Neutrophil (primary cell): ENCODE measurements around the gene B3GNT2.
A peak's percentile ranks its signal among the peaks of the same experiment; 100 is the strongest.

ENCODE experiments used
- H3K27ac ChIP-seq: fragments of 200-600 bp; sonication (generic); 2 replicates; pipeline ENCODE4 v1.5.1; 2016; ENCODE audit warnings: mild to moderate bottlenecking, moderate library complexity
- H3K27me3 ChIP-seq: fragments of 200-600 bp; sonication (generic); 2 replicates; pipeline ENCODE4 v1.6.0; 2016; ENCODE audit warnings: mild to moderate bottlenecking
- H3K36me3 ChIP-seq: fragments of 200-600 bp; sonication (generic); 2 replicates; pipeline ENCODE4 v1.5.1; 2017
- H3K4me1 ChIP-seq, 2 experiments: fragments of 200-600 bp in 1 of 2; sonication (generic) in 1 of 2; 1 replicate in 1 of 2; 2 replicates in 1 of 2; pipeline versions ENCODE4 v1.5.1 to v1.6.1; 2013 to 2016; ENCODE audit warnings: low read depth in 1 of 2, low read length in 1 of 2, mild to moderate bottlenecking in 1 of 2, moderate library complexity in 1 of 2; ENCODE audit not compliant: control insufficient read depth in 1 of 2, insufficient read depth in 1 of 2
- H3K4me3 ChIP-seq, 2 experiments: fragments of 200-600 bp in 1 of 2; sonication (generic) in 1 of 2; 1 replicate in 1 of 2; 2 replicates in 1 of 2; pipeline ENCODE4 v1.5.1; 2013 to 2016; ENCODE audit warnings: low read depth in 1 of 2, low read length in 1 of 2, mild to moderate bottlenecking in 1 of 2, moderate library complexity in 1 of 2
- H3K9me3 ChIP-seq: fragments of 200-600 bp; sonication (generic); 2 replicates; pipeline ENCODE4 v1.5.1; 2016
- TF ChIP-seq, protein P1 (sequence below): fragments of 200-600 bp; sonication (generic); IDR thresholded peaks from 2 replicates; pipeline ENCODE4 v1.5.1; 2016; ENCODE audit warnings: antibody characterized with exemption

B3GNT2 gene

DNA sequence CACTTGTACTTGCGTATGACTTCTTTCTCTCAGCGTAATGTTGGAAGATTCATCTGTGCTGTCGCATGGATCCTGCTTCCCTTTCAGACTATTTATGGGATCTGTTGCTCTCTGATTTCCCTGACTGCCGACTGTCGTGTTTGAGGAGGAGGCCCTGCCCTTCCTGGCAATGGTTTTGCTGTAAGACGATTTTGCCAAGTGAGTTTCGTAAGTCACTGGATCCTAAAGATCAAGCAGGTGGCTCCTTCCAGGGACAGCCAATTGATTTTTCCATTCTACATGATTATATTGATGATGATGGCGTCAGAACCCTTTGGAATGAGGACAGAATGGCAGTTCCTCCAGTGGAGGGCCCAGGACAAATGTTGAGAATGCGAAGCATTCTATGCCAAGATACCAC, 8.7 kb upstream of the B3GNT2 start:
- H3K36me3 ChIP-seq = no peaks in the 10 kb centered on the region
- H3K9me3 ChIP-seq = no peaks in the 10 kb centered on the region
- TF ChIP-seq, protein P1, sequence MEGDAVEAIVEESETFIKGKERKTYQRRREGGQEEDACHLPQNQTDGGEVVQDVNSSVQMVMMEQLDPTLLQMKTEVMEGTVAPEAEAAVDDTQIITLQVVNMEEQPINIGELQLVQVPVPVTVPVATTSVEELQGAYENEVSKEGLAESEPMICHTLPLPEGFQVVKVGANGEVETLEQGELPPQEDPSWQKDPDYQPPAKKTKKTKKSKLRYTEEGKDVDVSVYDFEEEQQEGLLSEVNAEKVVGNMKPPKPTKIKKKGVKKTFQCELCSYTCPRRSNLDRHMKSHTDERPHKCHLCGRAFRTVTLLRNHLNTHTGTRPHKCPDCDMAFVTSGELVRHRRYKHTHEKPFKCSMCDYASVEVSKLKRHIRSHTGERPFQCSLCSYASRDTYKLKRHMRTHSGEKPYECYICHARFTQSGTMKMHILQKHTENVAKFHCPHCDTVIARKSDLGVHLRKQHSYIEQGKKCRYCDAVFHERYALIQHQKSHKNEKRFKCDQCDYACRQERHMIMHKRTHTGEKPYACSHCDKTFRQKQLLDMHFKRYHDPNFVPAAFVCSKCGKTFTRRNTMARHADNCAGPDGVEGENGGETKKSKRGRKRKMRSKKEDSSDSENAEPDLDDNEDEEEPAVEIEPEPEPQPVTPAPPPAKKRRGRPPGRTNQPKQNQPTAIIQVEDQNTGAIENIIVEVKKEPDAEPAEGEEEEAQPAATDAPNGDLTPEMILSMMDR = no peak
- no peak overlapping the region for H3K4me3 ChIP-seq
- no peaks in the 10 kb centered on the region for H3K27me3 ChIP-seq
- H3K4me1 ChIP-seq = no peaks in the 10 kb centered on the region
- no peak overlapping the region for H3K27ac ChIP-seq

DNA sequence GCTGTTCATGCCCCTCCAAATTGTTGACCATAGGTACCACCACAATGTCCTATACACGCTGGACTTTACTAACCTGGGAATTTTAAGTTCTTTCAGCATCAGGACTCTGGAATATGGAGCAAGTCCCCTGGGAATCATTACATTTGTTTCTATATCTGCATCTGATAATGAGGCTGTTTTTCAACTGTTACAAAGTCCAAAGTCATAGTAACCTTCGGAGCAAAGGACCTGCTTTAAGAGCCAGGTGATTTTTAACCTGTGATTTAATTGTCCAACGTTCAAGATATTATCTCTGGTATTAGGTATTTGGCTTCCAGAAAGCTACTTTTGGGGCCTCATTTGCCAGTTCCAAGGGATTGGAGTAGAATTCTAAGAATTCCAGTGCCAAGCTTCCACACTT, 7.5 kb upstream of the B3GNT2 start:
- peaks cover 4 to 7% of the 10 kb centered on the region in 2 experiments for H3K4me1 ChIP-seq
- no peak overlapping the region for H3K27ac ChIP-seq
- no peak overlapping the region for H3K4me3 ChIP-seq
- TF ChIP-seq, protein P1 = no peak
- no peaks in the 10 kb centered on the region for H3K27me3 ChIP-seq
- H3K36me3 ChIP-seq = no peaks in the 10 kb centered on the region
- H3K9me3 ChIP-seq = no peaks in the 10 kb centered on the region

DNA sequence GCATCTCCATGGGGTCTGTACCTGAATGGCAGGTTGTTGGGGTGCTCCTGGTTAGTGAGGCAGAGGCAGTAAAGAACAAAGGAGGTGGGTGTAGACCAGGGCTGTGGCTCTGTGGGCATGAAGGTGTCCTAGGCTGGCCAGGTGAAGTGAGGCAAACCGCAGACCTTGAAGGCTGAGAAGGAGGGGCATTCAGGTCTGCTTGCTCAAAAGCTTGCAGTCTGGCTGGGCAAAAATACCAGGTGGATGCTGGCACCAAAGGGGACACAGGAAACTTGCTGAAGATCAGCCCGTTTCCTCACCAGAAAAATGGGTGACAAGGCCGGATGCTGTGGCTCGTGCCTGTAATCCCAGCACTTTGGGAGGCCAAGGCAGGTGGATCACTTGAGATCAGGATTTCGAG, 6.7 kb upstream of the B3GNT2 start:
- Histone ChIP-seq H3K4me3 (no peak overlapping the region), H3K27ac (no peak overlapping the region), H3K4me1 (peaks cover 4 to 7% of the 10 kb centered on the region in 2 experiments), H3K9me3 (no peaks in the 10 kb centered on the region), H3K27me3 (no peaks in the 10 kb centered on the region), H3K36me3 (no peaks in the 10 kb centered on the region)
- TF ChIP-seq, protein P1 = no peak

DNA sequence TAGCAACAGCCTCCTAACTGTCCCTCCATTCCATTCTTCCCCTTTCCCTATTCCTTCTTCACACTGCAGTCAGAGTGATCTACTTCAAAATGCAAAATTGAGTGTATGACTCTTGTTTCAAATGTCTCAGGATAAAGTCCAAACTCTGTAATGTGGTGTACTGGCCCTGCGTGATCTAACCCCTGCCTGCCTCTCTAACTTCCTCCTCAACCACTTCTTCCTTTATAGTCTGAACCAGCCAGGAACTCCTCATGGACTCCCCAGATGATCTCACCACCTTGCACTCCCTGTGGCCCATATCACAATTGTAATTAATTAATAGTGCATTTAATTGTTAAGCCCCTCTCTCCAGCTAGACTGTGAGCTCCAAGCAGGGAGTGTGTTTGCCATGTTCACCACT, 3.1 kb upstream of the B3GNT2 start:
- H3K4me3 ChIP-seq = no peak overlapping the region
- H3K4me1 ChIP-seq = peaks cover 24 to 29% of the 10 kb centered on the region in 2 experiments
- H3K27ac ChIP-seq = no peak overlapping the region
- H3K9me3 ChIP-seq = no peaks in the 10 kb centered on the region
- TF ChIP-seq, protein P1 = no peak
- no peaks in the 10 kb centered on the region for H3K36me3 ChIP-seq
- H3K27me3 ChIP-seq = no peaks in the 10 kb centered on the region

DNA sequence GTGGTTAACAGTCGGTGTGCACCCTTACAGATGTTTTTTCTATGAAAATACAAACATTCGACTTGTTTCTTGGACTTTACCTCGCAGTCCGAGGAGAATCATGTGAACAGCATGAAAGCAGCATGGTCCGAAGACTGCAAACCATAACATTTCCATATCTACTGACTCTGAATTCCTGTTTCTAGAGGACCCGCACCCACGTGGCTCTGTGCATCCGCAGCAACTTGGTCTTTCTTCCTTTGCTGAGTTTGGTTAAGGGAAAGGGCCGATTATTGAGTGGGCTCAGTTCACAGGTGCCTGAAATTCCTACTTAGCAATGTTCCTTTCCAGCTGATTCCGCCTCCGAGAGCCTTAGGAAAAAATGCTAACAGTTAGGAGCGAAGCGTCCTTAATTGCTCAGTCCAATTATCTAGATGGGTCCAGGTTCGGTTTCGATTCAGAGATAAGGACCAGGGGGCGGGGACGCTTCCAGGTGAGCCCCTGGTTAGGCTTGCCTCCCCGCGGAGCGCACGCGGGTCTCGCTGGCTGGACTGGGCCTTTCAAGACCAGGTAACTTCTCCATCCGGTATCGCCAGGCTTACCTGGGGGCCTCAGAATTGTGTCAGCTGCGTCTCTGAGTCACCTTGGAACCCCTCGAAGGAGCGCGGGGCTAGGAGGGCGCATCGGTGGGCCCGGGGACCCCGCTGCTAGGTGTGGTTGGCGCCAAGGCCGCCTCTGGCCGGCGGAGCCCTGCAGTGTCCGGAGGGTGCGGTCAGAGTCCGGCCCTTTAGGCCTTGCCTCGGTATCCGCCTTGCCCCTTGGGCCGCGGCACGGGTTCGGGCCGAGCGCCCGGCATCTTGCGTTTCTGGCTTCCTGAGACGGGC, 1.1 kb upstream of the B3GNT2 start:
- peak overlapping the region; percentile 79 to 95 for H3K4me3 ChIP-seq
- no peaks in the 10 kb centered on the region for H3K27me3 ChIP-seq
- TF ChIP-seq, protein P1 = no peak
- no peaks in the 10 kb centered on the region for H3K9me3 ChIP-seq
- peak overlapping the region; percentile 91 for H3K27ac ChIP-seq
- H3K4me1 ChIP-seq = peaks cover 44 to 49% of the 10 kb centered on the region in 2 experiments
- H3K36me3 ChIP-seq = no peaks in the 10 kb centered on the region
